Body of pancreas (tissue), 4 donors: ENCODE measurements around the gene CLDN7.

Experiments used
- CTCF ChIP-seq, 7 experiments: fragments of 450-650 bp in 4 of 7; fragments of 200-600 bp in 3 of 7; sonication (generic) in 3 of 7; IDR thresholded peaks; one replicate each; pipeline ENCODE4 v1.5.1; 2016 to 2019; ENCODE audit warnings: antibody characterized with exemption in 7 of 7
- POLR2A ChIP-seq, 3 donors: fragments of 450-650 bp; IDR thresholded peaks; one replicate each; pipeline ENCODE4 v1.6.1; 2016; ENCODE audit warnings: antibody characterized with exemption in 3 of 3, mild to moderate bottlenecking in 2 of 3

GRCh38 chr17:7259555-7259889 is 2.8 kb downstream of the CLDN7 start:
- TF ChIP-seq CTCF (IDR thresholded peaks at IDR 0.05): no peak
- TF ChIP-seq POLR2A (IDR thresholded peaks at IDR 0.05): peak in 2 of 3 donors; percentile 9 to 42
